Chondrocyte (in vitro differentiated cells): ENCODE results near the gene ITGA4. TPM values are rescaled to one million over a fixed set of nuclear protein-coding genes. Genes with fewer than 3 reads are reported as not detected.

ENCODE experiments used
- DNase-seq: peaks from one replicate; pipeline ENCODE4 v3.0.0; 2021; ENCODE audit warnings: mixed read lengths, low spot score
- H3K27ac Mint-ChIP-seq: one replicate; pipeline ENCODE4 v1.8.0; 2021; ENCODE audit warnings: mild to moderate bottlenecking, moderate library complexity, mixed read lengths; ENCODE audit not compliant: unreplicated experiment
- H3K27me3 Mint-ChIP-seq: 2 replicates; pipeline ENCODE4 v1.8.0; 2021; ENCODE audit warnings: low read depth, mixed read lengths
- H3K36me3 Mint-ChIP-seq: 2 replicates; pipeline ENCODE4 v1.8.0; 2021; ENCODE audit warnings: low read depth, mixed read lengths
- H3K4me1 Mint-ChIP-seq: 2 replicates; pipeline ENCODE4 v1.8.0; 2021; ENCODE audit warnings: low read depth, mild to moderate bottlenecking, mixed read lengths
- H3K4me3 Mint-ChIP-seq: one replicate; pipeline ENCODE4 v1.8.0; 2021; ENCODE audit warnings: mild to moderate bottlenecking, moderate library complexity, mixed read lengths; ENCODE audit not compliant: unreplicated experiment
- H3K9me3 Mint-ChIP-seq: 2 replicates; pipeline ENCODE4 v1.8.0; 2021; ENCODE audit warnings: low read depth, mixed read lengths
- CTCF ChIP-seq: fragments of 200-600 bp; sonication (generic); IDR thresholded peaks from 2 replicates; pipeline ENCODE4 v1.5.0; 2021; ENCODE audit warnings: antibody characterized with exemption, mild to moderate bottlenecking, moderate library complexity
- total RNA-seq: library from RNA; stranded (reverse); gene quantifications from 3 replicates; pipeline ENCODE4 v1.2.1, GENCODE V29; 2021

Gene ITGA4
- total RNA-seq, 1 donor from 2014 or later = 23.0 TPM

GRCh38 chr2:181576431-181576830, 119.2 kb downstream of the ITGA4 start:
- DNase-seq = no peak
- Mint-ChIP-seq H3K4me1 (no peaks in the 10 kb centered on the region), H3K4me3 (no peak overlapping the region), H3K27ac (no peak overlapping the region), H3K36me3 (no peaks in the 10 kb centered on the region), H3K9me3 (no peaks in the 10 kb centered on the region), H3K27me3 (no peaks in the 10 kb centered on the region)
- no peak for TF ChIP-seq CTCF

DNA sequence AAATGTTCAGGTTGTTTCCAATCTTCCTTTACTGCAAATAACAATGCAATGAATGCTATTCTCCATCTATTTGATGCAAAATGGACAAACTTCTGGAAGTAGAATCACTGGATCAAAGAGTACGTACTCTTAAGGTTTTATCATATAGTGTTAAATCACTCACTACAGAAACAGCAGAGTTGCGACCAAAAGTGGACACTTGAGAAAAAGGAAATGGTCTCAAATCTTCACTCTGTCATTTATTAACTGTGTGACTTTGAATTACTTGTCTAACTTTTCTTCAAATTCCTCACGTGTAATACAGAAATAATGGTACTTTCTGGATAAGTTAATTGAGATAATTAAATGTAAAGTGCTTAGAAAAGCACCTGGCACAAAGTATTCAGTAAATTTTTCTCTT, 121.6 kb downstream of the ITGA4 start:
- H3K4me1 Mint-ChIP-seq = no peaks in the 10 kb centered on the region
- H3K4me3 Mint-ChIP-seq = no peak overlapping the region
- H3K27ac Mint-ChIP-seq = no peak overlapping the region
- DNase-seq = no peak
- H3K9me3 Mint-ChIP-seq = no peaks in the 10 kb centered on the region
- H3K27me3 Mint-ChIP-seq = no peaks in the 10 kb centered on the region
- TF ChIP-seq CTCF = no peak
- H3K36me3 Mint-ChIP-seq = no peaks in the 10 kb centered on the region

DNA sequence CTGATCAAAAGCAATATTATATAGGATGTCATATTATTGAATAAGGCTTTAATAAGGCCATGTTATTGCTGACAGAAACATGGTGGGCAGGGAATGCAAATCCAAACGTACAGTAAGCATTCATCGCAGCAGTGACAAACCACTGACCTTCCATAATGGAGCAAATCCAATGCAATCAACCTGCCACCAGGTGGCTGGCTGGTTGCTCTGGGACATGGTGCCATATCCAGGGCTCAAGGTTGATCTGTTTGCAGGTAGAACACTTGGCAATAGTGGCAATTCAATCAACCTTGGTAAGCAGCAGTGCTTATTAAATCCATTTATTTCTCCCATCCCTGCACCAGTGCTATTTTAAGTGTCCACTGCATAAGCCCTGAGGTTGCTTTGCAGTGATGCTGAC, 124.3 kb downstream of the ITGA4 start:
- H3K27me3 Mint-ChIP-seq = no peaks in the 10 kb centered on the region
- H3K4me1 Mint-ChIP-seq = peaks cover 4% of the 10 kb centered on the region
- H3K27ac Mint-ChIP-seq = no peak overlapping the region
- H3K9me3 Mint-ChIP-seq = no peaks in the 10 kb centered on the region
- H3K36me3 Mint-ChIP-seq = no peaks in the 10 kb centered on the region
- H3K4me3 Mint-ChIP-seq = no peak overlapping the region
- TF ChIP-seq CTCF = no peak
- DNase-seq = no peak

DNA sequence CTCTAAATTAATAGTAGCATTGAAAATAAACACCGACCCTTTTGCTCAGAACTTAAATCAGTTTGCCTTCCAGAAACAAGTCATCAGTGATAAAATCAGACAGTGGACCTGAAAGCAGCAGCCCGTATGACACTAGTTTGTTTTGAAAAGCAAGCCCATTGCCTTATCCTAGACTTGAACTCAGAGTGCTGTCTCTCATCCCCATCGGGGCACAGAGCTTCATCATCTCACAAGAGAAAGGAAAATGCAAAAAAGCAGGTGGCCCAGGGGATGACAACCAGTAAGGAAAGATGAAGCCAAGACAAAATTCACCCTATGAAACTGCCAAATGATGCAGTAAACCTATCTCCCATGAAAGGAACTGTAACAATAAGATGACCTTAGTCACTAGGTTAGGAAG, 128.5 kb downstream of the ITGA4 start:
- H3K4me3 Mint-ChIP-seq = no peak overlapping the region
- H3K36me3 Mint-ChIP-seq = no peaks in the 10 kb centered on the region
- no peak for TF ChIP-seq CTCF
- no peak overlapping the region for H3K27ac Mint-ChIP-seq
- no peaks in the 10 kb centered on the region for H3K9me3 Mint-ChIP-seq
- no peak for DNase-seq
- H3K27me3 Mint-ChIP-seq = no peaks in the 10 kb centered on the region
- peaks cover 10% of the 10 kb centered on the region for H3K4me1 Mint-ChIP-seq

Other genes with a start within 250 kb of the ITGA4 start
- gene CERKL, start 199.7 kb downstream of the ITGA4 start, total RNA-seq = not detected in 3 replicates
- gene NEUROD1, start 223.1 kb downstream of the ITGA4 start, total RNA-seq = not detected in 3 replicates